ENCODE results near the gene NEDD4L. TPM values are rescaled to one million over a fixed set of nuclear protein-coding genes. Genes with fewer than 3 reads are reported as not detected.
A peak's percentile ranks its signal among the peaks of the same experiment; 100 is the strongest.

Gene NEDD4L
- total RNA-seq, 1 experiment from 2014 or later: 42.9 TPM

GRCh38 chr18:58223717-58224424 lies 179.8 kb downstream of the NEDD4L start:
- peak overlapping the region; percentile 28 to 69 for H3K4me3 ChIP-seq (ENCODE audit: low read depth in 2 of 2, low read length in 2 of 2)
- H3K9me3 ChIP-seq (ENCODE audit: control insufficient read depth, insufficient read depth, low read depth, low read length): no peaks in the 10 kb centered on the region
- peaks cover 52% of the 10 kb centered on the region for H3K4me1 ChIP-seq (ENCODE audit: control insufficient read depth, insufficient read depth, low read length)
- no peaks in the 10 kb centered on the region for H3K36me3 ChIP-seq (ENCODE audit: control insufficient read depth, insufficient read depth, low read length)
- CTCF ChIA-PET: no interaction called here
- intact Hi-C loops (cut with micrococcal nuclease; ENCODE audit: unreplicated experiment) (no loop called here), in situ Hi-C loops (cut with HindIII; ENCODE audit: low pct_unique_long_range_greater_than_20kb, low sequenced_read_pairs) (no loop called here)
- no peaks in the 10 kb centered on the region for H3K27me3 ChIP-seq (ENCODE audit: control insufficient read depth, insufficient read depth, low read length)
- no TSS peak for BruUV-seq (replicated peaks)
- ATAC-seq: peak; percentile 86
- DNase-seq (ENCODE audit: low read depth, low spot score): peak; percentile 83
- peak overlapping the region; percentile 83 for H3K27ac ChIP-seq (ENCODE audit: low read length)
- POLR2A ChIA-PET: interaction anchor here (0.9 to 1.4 kb wide), 2 partner anchors 11 to 21 kb away, joined by 3 to 4 read pairs; no protein-coding TSS in a partner anchor
- TF ChIP-seq SIN3A (IDR thresholded peaks at IDR 0.05; ENCODE audit: borderline replicate concordance, insufficient read depth, low read depth, low read length) (peak; percentile 53; the same call in 1 of the 2 replicates), POLR2AphosphoS5 (IDR thresholded peaks at IDR 0.05; ENCODE audit: low read depth, low read length) (0 out of 2 replicates have a peak, but pooled peaks have one; percentile 41), TCF7L2 (IDR thresholded peaks at IDR 0.05; ENCODE audit: low read depth, low read length) (no peak), CTCF (IDR thresholded peaks at IDR 0.05) (no peak), REST (IDR thresholded peaks at IDR 0.05; ENCODE audit: insufficient read depth in 1 of 2, low read depth in 2 of 2, low read length in 1 of 2) (no peak)

DNA sequence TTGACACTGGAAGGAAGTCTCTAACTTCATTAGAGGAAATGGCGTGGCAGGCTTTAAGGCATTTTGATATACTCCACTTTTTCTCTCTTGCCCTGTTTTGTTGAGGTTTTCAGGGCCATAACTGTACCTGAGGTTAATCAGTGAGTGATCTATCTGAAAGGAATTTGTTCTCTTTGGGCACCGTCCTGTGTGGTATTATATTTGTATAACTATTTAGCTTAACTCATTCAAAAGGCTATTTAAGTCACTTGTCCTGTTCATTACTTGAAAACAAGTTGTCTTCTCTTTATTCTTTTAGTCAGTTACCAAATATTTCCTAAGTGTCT lies 180.4 kb downstream of the NEDD4L start:
- H3K36me3 ChIP-seq (ENCODE audit: control insufficient read depth, insufficient read depth, low read length): no peaks in the 10 kb centered on the region
- CTCF ChIA-PET: no interaction called here
- peaks cover 53% of the 10 kb centered on the region for H3K4me1 ChIP-seq (ENCODE audit: control insufficient read depth, insufficient read depth, low read length)
- H3K27ac ChIP-seq (ENCODE audit: low read length): peak overlapping the region; percentile 83
- BruUV-seq (replicated peaks): no TSS peak
- peak overlapping the region; percentile 28 to 69; a peak in 3 of 4 replicates for H3K4me3 ChIP-seq (ENCODE audit: low read depth in 2 of 2, low read length in 2 of 2)
- TF ChIP-seq REST (IDR thresholded peaks at IDR 0.05; ENCODE audit: insufficient read depth in 1 of 2, low read depth in 2 of 2, low read length in 1 of 2) (no peak), POLR2AphosphoS5 (IDR thresholded peaks at IDR 0.05; ENCODE audit: low read depth, low read length) (no peak), CTCF (IDR thresholded peaks at IDR 0.05) (no peak), TCF7L2 (IDR thresholded peaks at IDR 0.05; ENCODE audit: low read depth, low read length) (no peak), SIN3A (IDR thresholded peaks at IDR 0.05; ENCODE audit: borderline replicate concordance, insufficient read depth, low read depth, low read length) (0 out of 2 replicates have a peak, but pooled peaks have one; percentile 1)
- POLR2A ChIA-PET: interaction anchor here (0.9 to 1.4 kb wide), 2 partner anchors 10 to 22 kb away, joined by 3 to 4 read pairs; no protein-coding TSS in a partner anchor
- H3K27me3 ChIP-seq (ENCODE audit: control insufficient read depth, insufficient read depth, low read length): no peaks in the 10 kb centered on the region
- DNase-seq (ENCODE audit: low read depth, low spot score) (no peak), ATAC-seq (no peak)
- H3K9me3 ChIP-seq (ENCODE audit: control insufficient read depth, insufficient read depth, low read depth, low read length): no peaks in the 10 kb centered on the region
- intact Hi-C loops (cut with micrococcal nuclease; ENCODE audit: unreplicated experiment): no loop called here
- in situ Hi-C loops (cut with HindIII; ENCODE audit: low pct_unique_long_range_greater_than_20kb, low sequenced_read_pairs): no loop called here
